NCI-H2029 (cell line): ENCODE measurements around the gene ERP29.
"Not testable (repeated sequence)": the region's sequence is repeated elsewhere in the genome, so short reads cannot be mapped to it uniquely, and the experiment has no call there.

Experiments used
- DNase-seq: peaks from one replicate; lab custom pipeline; 2025; lab: John Stamatoyannopoulos, UW

ERP29 gene

DNA sequence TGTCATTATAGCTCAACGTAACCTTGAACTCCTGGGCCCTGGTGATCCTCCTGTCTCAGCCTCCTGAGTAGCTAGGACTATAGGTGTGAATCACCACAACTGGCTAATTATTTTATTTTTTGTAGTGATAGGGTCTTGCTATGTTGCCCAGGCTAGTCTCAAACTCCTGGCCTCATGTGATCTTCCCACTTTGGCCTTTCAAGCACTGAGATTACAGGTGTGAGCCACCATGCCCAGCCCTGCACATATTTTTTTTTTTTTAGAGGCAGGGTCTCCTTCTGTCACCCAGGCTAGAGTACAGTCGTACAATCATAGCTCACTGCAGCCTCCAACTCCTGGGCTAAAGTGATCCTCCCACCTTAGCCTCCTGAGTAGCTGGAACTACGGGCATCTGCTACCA is 9.2 kb upstream of the ERP29 start:
- DNase-seq = no peak

DNA sequence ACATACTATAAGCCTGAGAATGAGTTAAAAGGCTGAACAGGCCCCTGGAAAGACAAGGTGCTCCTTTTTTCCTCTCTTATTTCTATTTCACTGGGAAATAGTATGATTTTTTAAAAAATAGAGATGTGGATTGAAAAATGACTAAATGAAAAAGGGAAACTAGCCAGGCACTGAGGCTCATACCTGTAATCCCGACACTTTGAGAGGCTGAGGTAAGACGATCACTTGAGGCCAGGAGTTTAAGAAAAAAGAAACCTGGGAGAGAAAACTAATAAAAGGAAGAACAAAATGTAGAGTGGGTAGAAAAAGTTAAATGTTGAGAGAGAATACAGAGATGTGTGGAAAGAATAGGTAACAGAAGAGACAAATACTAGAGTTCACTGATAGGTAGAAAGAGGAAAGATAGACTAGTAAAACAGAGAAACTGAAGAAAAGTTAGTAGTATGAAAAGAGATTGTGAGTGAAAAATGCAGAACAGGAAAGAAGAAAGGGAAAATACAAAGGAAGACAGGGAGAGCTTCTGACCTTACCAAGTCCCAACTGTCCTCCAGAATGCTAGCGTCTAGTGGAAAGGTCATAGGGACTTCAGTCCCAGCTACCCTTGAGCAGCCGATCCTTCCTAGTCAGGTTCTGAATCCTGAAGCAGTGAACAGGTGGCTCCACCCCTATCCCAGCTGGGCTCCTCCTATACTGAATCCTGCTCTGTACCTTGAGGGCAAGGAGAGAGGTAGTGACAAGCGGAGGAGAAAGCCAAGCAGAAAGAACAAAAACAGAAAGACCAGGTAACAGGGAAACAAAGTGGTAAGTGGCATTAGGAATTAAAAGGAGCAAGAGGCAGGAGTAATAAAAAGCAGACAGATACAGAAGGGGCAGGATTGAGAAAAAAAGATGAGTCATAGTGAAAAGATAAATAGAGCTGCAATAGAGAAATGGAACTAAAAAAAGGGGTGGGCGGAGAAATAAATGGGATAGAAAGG is 7.5 kb upstream of the ERP29 start:
- peak; percentile 72 for DNase-seq

DNA sequence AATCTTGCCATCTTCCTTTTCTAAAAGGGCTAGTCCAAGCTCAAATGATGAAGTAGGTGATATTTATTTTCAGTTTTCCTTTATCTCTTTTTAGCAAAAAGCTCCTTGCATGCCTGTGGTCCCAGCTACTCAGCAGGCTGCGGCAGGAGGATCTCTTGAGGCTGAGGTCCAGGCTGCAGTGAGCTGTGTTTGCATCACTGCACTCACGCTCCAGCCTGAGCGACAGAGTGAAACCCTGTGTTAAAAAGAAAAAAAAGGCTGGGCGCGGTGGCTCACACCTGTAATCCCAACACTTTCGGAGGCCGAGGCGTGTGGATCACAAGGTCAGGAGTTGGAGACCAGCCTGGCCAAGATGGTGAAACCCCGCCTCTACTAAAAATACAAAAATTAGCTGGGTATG is 5.3 kb upstream of the ERP29 start:
- no peak for DNase-seq

DNA sequence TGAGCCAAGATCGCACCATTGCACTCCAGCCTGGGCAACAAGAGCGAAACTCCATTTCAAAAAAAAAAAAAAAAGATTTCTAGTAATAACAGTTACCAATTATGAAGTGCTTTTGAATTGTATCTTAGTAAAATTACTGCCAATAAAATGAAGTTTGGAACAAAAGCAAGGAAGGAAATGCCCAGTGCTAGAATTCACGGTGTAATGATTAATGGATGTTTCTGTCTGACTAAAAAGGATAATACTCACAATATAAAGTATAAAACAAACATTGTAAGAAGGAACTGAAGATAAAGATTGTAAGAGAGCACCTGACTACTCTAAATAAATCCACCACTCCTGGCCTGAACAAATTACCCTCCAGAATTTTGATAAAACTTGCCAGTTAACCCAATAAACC is 4.3 kb upstream of the ERP29 start:
- DNase-seq = no peak

DNA sequence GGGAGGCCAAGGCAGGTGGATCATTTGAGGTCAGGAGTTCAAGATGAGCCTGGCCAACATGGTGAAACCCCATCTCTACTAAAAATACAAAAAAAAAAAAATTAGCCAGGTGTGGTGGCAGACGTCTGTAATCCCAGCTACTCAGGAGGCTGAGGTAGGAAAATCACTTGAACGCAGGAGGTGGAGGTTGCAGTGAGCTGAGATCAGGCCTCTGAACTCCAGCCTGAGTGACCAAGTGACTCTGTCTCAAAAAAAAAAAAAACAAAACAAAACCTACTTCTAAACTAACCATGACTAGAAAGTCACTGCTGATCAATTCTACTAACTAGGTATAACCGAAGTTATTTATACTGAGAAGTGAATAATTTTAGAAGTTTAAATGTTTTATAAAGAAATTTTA is 3.6 kb upstream of the ERP29 start:
- not testable (repeated sequence) for DNase-seq

DNA sequence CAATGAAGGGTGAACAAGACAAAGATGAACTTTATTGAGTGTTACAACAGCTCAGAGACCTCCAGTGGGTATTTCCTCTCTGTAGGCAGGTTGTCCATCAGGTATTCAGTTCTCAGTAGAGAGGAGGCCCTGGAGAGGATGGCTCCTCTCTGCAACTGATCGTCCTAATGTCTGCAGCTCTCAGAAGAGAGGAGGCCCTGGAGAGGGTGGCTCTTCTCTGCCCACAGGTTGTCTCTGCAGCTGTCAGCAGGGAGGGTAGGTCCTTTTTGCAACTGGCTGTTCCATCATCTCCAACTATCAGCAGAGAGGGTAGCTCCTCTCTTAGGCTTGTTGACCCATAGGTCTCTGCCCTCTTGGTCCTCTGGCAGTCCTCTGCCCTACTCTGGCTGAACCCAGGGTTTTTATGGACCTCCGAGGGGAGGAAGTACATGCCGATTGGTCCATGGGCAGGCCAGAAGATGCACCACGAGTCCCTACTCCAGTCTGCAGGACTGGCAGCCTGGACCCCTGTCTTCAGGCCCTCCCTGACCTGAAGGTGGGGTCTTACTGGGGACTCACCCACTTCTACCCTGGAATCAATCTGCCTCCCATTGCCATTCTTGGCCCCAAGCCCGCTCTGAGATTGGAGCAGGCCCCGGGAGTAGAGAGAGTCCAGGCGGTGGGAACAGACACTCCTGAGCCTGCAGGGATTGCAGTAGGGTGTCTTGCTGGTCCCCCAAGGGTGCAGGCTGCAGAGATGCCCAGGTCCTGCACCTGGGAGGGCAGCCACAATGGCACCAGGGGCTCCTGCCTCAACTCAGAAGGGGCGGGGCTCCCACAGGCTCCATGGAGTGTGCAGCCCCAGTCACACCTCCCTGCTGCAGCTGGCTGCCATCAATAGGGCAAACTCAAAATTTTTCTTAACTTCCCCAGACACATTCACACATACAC is 2.5 kb upstream of the ERP29 start:
- no peak for DNase-seq

DNA sequence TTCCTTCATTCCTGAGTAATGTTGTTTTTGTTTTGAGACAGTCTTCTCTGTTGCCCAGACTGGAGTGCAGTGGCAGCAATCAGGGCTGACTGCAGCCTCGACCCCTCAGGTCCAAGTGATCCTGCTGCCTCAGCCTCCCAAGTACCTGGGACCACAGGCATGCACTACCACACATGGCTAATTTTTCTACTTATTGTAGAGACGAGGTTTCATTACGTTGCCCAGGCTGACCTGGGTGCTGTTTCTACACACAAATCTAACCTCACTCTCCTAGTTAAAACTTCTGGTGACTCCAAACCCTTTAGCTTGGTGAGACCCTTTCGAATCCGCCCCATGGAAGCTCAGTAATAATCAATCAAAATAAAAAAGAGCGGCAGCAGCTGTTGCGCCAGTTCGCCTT is 1.5 kb upstream of the ERP29 start:
- DNase-seq = no peak

DNA sequence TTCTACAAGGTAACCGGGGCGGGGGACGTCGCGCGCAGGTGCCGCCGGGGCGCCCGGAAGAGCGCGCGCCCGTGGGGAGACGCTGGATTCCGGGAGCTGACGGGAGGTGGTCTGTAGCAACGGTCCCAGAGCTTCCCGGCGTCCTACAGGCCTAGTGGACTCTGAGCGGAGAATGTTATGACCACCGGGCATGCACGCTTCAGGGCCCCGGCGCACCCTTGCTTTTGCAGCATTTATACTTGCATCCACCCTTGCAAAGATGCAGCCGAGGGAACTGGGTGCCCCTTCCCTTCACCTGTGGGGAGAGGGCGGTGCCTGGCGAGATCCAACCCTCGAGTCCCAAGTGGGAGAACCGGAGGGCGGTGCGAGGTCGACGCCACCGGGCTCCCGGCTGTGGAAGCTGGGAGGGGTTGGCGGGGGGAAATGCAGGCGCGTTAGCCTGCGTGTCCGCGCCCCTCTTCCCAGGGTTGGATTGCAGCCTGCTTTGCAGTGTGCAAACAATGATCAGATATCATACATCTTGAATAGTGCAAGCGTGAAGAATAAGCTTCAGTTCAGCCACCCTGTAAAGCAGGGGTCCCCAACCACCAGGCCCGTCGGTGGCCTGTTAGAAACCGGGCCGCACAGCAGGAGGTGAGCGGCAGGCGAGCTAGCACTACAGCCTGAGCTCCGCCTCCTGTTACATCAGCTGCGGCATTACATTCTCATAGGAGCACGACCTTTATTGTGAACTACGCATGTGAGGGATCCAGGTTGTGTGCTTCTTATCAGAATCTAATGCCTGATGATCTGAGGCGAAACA is 576 bp downstream of the ERP29 start:
- peak; percentile 85 for DNase-seq

DNA sequence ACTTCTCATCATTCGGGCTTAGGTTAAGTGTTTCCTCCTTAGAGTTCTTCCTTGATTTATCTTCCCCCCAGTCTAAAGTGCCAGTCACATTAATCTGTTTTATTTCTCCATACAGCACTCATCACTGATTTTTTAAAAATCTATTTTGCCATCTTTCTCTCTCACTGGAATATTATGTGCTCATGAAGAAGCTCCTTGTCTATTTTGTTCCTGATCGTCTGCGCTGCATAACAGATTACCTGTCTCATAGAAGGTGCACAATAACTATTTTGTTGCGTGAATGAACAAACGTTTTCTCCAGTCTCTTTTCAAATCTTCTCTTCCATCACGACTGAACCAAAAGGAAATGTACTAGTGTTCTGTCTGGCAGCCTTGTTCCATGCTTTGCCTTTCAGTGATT is 2.7 kb downstream of the ERP29 start:
- DNase-seq = no peak

DNA sequence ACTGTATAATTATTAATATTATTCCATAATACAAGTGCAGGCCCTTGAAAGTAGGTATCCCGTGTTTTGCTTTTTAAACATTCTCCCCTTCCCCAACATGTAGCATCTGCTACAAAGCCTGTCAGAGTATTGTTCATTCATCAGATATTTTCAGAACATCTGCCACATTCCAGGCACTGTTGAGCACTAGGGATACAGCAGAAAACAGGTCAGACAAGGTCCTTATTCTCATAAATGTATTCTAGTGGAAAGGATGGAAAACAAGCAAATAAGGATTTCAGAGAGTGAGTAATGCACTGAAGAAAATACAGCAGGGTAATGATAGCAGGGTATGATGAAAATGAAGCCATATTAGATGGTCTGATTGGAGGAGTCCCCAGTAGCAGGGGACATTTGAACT is 3.8 kb downstream of the ERP29 start:
- no peak for DNase-seq

DNA sequence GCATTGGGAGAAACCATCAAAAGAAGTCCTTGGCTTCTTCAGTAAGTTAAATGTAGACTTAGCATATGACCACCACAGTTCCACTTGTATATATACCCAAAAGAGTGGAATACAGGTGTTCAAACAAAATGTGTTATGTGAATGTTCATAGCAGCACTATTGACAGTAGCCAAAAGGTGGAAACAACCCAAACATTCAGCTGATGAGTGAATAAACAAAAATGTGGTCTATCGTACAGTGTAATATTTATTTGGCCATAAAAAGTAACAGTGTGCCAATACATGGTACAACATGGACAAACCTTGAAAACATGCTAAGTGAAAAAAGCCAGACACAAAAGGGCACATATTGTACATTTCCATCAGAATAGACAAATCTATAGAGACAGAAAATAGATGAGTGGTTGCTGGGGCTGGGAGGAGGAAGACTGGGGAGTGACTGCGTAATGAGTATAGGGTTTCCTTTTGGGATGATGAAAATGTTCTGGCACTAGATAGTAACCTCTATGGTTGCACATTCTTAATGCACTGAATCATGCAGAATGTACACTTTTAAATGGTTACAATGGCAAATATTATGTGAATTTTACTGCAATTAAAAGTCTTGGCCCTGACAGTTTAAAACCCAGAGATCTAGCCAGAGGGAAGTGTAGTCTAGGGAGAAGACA is 5.5 kb downstream of the ERP29 start:
- DNase-seq = peak; percentile 39

DNA sequence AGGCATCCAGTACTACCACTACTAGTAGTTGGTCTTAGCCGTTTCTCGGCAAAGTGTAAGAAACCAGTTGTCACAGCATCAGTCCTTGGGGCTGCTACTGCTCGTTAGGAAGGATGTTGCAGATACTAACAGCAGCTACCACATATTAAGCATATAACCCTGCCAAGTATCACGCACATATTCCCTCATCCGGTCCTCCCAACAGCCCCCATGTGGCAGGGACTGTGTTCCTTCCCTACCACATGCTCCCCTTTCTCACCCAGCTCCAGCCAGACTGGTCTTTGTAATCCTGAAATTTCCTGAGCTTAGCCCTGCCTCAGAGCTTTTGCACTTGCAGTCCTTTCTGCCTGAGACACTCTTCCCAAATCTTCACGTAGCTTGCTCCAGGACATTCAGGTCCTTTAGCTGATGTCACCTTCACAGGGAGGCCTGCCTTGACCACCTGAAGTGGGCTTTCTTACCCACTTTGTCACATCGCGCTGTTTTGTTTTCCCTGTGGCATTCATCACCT is 7.8 kb downstream of the ERP29 start:
- DNase-seq = no peak

DNA sequence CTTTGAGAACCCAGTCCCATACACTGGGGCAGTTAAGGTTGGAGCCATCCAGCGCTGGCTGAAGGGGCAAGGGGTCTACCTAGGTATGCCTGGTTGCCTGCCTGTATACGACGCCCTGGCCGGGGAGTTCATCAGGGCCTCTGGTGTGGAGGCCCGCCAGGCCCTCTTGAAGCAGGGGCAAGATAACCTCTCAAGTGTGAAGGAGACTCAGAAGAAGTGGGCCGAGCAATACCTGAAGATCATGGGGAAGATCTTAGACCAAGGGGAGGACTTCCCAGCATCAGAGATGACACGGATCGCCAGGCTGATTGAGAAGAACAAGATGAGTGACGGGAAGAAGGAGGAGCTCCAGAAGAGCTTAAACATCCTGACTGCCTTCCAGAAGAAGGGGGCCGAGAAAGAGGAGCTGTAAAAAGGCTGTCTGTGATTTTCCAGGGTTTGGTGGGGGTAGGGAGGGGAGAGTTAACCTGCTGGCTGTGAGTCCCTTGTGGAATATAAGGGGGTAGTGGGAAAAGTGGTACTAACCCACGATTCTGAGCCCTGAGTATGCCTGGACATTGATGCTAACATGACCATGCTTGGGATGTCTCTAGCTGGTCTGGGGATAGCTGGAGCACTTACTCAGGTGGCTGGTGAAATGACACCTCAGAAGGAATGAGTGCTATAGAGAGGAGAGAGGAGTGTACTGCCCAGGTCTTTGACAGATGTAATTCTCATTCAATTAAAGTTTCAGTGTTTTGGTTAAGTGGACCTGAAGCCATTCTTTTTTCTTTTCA is 9.2 kb downstream of the ERP29 start:
- no peak for DNase-seq

DNA sequence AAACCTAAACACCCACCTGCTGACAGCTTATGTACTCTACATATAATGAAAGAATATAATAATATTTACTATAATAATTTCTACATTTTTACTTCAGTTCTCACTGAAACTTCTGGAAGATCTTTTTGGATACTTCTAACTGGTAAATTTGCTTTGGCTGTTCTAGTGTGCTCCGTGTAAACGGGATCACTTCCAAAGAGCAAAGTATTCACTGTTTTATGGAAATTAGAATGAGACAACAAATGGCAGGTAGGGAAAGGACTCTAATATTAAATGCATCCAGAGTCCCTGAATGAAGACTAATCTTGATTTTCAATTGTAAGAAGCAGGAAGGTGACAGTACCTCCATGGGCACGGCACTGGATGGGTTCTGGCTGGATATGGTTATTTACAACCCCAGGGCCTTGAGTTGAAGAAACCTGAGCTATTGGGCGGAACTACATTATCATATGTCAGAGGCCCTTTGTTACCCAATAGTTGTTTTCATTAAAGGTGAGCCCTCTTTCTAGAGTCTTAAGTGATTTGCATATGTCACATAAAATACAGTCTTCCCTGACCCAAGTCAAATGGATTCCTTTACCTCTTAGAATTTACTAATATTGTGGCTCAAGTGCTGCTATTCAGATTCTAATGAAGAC is 10.7 kb downstream of the ERP29 start:
- DNase-seq = no peak

DNA sequence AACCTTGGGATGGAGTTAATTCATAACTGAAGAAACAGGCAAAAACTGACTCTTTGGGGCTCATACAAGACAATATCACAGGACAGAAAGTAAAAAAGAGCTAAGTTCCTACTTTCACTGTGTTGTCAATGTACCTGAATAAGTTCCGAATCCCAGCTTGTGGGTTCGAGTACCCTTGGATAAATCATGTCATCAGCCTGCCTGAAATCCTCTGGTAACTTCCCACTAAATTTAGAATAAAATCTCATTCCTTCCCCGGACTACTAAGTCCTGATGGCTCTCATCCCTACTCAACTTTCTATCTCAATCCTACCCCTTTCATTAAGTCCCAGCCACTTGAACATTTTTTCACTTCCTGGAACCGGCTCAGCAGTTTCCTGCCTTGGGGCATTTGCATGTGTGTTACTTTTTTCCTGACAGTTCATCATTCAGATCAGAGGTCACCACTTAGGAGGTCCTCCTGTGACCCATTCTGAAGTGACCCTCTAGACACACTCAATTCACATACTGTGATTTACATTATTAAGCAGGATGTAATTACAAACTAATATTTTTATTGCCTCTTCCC is 12.7 kb downstream of the ERP29 start:
- DNase-seq = no peak

DNA sequence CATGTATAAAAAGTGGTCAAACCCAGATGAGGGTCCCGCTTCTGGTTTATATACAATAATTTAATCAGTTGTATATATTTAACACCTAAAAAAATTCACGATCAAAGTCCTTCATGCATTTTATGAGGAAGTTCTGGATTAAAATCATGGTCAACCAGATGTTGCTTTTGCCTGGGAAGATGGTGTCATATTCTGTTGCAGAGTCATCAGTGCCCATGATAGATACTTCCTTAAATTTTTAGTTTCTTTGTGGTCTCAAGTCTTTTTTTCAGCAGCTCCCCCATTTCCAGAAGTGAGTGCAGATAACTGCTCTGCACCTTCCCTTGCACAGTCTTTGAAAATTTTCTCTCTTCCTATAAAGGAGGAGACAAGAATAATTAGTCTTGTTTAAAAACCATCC is 16.1 kb downstream of the ERP29 start:
- no peak for DNase-seq

DNA sequence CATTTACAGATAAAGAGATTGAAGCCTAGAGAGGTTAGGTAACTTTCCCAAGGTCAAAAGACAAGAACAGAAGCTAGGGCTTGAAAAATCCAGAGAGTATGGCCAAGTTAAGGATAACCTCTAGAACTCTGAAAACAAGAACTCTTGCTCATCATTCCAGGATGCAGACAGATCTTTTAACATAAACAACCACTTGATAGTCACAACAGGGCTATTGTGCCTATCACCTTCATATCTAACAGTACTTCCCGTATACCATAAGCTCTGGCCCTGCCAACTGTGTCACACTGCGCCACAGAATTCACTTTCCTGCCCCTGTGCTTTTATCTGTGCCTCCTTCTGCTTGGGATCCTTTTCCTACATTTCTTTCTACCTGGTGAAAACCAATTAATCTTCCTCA is 18.2 kb downstream of the ERP29 start:
- DNase-seq = no peak

DNA sequence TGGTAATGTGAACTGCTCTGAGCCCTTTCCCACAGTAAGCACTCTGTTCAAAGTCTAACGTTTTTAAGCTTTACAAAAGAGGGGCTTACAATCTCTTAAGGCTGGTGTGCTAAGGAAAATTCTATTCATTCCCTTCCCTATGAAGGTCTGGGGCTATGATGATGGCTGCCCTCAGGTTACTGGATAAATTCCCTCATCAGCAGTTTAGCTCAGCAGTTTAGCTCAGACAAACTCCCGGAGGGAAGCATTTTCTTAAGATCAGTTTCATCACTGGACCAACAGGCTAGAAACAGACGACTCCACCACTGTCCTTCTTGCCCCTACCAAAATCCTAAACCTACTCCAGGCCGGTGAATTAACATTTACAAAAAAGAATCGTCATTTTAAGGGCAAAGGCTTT is 19.1 kb downstream of the ERP29 start:
- DNase-seq = no peak

DNA sequence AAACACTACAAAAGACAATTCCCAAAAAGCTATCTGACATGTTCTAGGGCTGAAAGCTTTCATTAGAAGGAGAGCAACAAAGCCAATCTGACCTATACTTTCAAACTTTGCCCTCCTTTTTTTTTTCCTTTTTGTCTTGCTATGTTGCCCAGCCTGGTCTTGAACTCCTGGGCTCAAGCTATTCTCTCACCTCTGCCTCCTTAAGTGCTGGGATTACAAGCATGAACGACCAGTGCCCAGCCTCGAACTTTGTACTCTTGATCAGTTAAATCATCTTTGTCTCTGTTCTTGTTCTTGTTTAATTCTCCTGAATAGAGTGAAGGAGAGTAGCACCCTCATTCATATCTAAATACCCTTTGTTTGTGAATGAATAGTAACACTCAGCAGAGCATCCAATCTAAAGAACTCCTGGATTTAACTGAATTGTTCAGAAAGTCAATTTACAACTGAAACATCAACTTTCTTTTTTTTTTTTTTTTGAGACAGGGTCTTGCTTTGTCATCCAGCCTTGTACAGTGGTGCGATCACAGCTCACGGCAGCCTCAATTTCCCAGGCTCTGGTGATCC is 22.1 kb downstream of the ERP29 start:
- no peak for DNase-seq
